Measurements from ENCODE around the gene PCDHGA9. TPM values are rescaled to one million over a fixed set of nuclear protein-coding genes. Genes with fewer than 3 reads are reported as not detected.

The PCDHGA9 gene
- total and polyA plus RNA-seq, 4 donors, result 0.59 to 13.8 (median 2.8) TPM

DNA sequence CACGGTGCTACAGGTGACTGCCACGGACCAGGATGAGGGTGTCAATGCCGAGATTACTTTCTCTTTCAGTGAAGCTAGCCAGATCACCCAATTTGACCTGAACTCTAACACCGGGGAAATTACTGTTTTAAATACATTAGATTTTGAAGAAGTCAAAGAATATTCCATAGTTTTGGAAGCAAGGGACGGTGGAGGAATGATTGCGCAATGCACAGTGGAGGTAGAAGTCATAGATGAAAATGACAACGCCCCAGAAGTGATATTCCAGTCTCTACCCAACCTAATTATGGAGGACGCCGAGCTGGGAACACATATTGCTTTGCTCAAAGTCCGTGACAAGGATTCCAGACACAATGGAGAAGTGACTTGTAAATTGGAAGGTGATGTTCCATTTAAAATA lies 13.9 kb upstream of the PCDHGA9 start:
- Histone ChIP-seq H3K4me3 (no peak overlapping the region), H3K9me3 (ENCODE audit: control insufficient read depth in 4 of 4, insufficient read depth in 3 of 4, low read length in 3 of 4) (peaks cover 3 to 47% (median 23%) of the 10 kb centered on the region in 4 donors), H3K27ac (ENCODE audit: low read depth in 1 of 2, low read length in 1 of 2) (no peak overlapping the region), H3K9ac (ENCODE audit: insufficient read depth in 1 of 2, low read length in 2 of 2) (no peak overlapping the region), H3K36me3 (ENCODE audit: control insufficient read depth in 4 of 4, insufficient read depth in 4 of 4, low read length in 4 of 4) (peaks cover 0 to 15% (median 0%) of the 10 kb centered on the region in 4 donors), H3K4me1 (ENCODE audit: control insufficient read depth in 5 of 5, insufficient read depth in 5 of 5, low read length in 5 of 5) (no peaks in the 10 kb centered on the region), H3K27me3 (ENCODE audit: control insufficient read depth in 3 of 3, insufficient read depth in 3 of 3, low read length in 2 of 3) (peaks cover 0 to 2% (median 0%) of the 10 kb centered on the region in 3 donors)
- 40 to 54% methylated on average over 10 of the region's 10 CpGs for WGBS, 2 donors
- ATAC-seq (ENCODE audit: insufficient read depth, low FRiP score) (no peak), DNase-seq (no peak)
- no peak for TF ChIP-seq CTCF (IDR thresholded peaks at IDR 0.05; ENCODE audit: control extremely low read depth, extremely low read depth)

GRCh38 chr5:141389153-141390042 lies 13.2 kb upstream of the PCDHGA9 start:
- Histone ChIP-seq H3K9me3 (ENCODE audit: control insufficient read depth in 4 of 4, insufficient read depth in 3 of 4, low read length in 3 of 4) (peaks cover 3 to 48% (median 22%) of the 10 kb centered on the region in 4 donors), H3K4me3 (no peak overlapping the region), H3K27ac (ENCODE audit: low read depth in 1 of 2, low read length in 1 of 2) (no peak overlapping the region), H3K36me3 (ENCODE audit: control insufficient read depth in 4 of 4, insufficient read depth in 4 of 4, low read length in 4 of 4) (peaks cover 0 to 19% (median 0%) of the 10 kb centered on the region in 4 donors), H3K27me3 (ENCODE audit: control insufficient read depth in 3 of 3, insufficient read depth in 3 of 3, low read length in 2 of 3) (peaks cover 0 to 2% (median 0%) of the 10 kb centered on the region in 3 donors), H3K4me1 (ENCODE audit: control insufficient read depth in 5 of 5, insufficient read depth in 5 of 5, low read length in 5 of 5) (no peaks in the 10 kb centered on the region), H3K9ac (ENCODE audit: insufficient read depth in 1 of 2, low read length in 2 of 2) (no peak overlapping the region)
- 35 to 41% methylated on average over 77 of the region's 77 CpGs for WGBS, 2 donors
- DNase-seq (no peak), ATAC-seq (ENCODE audit: insufficient read depth, low FRiP score) (no peak)
- TF ChIP-seq CTCF (IDR thresholded peaks at IDR 0.05; ENCODE audit: control extremely low read depth, extremely low read depth), result no peak

DNA sequence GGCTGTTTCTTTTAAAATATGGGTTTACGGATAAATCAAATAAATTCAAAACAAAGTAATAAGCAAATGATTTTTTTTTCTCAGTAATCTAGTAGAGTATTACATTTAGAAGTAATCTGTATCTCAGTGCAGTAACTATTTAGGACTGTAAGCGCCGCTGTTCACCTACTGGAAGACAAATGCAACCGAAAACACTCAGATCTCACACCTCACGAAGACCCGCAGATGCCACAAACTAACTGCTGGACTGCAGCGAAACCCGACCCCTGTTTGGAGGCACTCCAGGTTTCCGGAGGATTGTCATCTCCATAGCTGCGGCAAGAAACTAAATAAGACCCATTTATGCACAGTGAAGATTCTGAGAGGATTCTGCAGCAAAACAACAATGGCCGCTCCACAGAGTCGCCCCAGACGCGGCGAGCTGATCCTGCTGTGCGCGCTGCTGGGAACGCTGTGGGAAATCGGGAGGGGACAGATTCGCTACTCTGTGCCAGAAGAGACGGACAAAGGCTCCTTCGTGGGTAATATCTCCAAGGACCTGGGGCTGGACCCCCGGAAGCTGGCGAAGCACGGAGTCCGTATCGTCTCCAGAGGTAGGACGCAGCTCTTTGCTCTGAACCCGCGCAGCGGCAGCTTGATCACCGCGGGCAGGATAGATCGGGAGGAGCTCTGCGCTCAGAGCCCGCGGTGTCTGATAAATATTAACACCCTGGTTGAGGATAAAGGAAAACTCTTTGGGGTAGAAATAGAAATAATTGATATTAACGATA lies 10.0 kb upstream of the PCDHGA9 start, which contains the start of gene PCDHGA8:
Gene PCDHGA8 (plus strand): TSS at position 205 of the 770 bp plus-strand sequence. CDS start 181 bp downstream, at position 386.
- DNase-seq (peak in 1 of 3 donors; percentile 17), ATAC-seq (ENCODE audit: insufficient read depth, low FRiP score) (no peak)
- Histone ChIP-seq H3K27ac (ENCODE audit: low read depth in 1 of 2, low read length in 1 of 2) (no peak within 1 kb of the TSS), H3K4me3 (no peak within 1 kb of the TSS), H3K36me3 (ENCODE audit: control insufficient read depth in 4 of 4, insufficient read depth in 4 of 4, low read length in 4 of 4) (peaks cover 0 to 19% (median 0%) of the 10 kb centered on the region in 4 donors), H3K9ac (ENCODE audit: insufficient read depth in 1 of 2, low read length in 2 of 2) (no peak within 1 kb of the TSS), H3K27me3 (ENCODE audit: control insufficient read depth in 3 of 3, insufficient read depth in 3 of 3, low read length in 2 of 3) (peaks cover 0 to 2% (median 0%) of the 10 kb centered on the region in 3 donors), H3K4me1 (ENCODE audit: control insufficient read depth in 5 of 5, insufficient read depth in 5 of 5, low read length in 5 of 5) (no peaks in the 10 kb centered on the region), H3K9me3 (ENCODE audit: control insufficient read depth in 4 of 4, insufficient read depth in 3 of 4, low read length in 3 of 4) (peaks cover 3 to 42% (median 20%) of the 10 kb centered on the region in 4 donors)
- TF ChIP-seq CTCF (IDR thresholded peaks at IDR 0.05; ENCODE audit: control extremely low read depth, extremely low read depth), result no peak
- 27 to 28% methylated on average over 38 of the region's 38 CpGs for WGBS, 2 donors

All from lung (tissue), 12 donors.